CD14-positive monocyte (primary cell): ENCODE measurements around the gene EPG5. TPM values are rescaled to one million over a fixed set of nuclear protein-coding genes. Genes with fewer than 3 reads are reported as not detected.

Experiments used
- DNase-seq, 3 donors: peaks; one replicate each; pipeline ENCODE4 v3.0.0-alpha.2; 2011 to 2022
- H2AFZ ChIP-seq: 2 replicates; pipeline ENCODE4 v1.6.0; 2012; ENCODE audit warnings: mild to moderate bottlenecking, low read depth, low read length, inconsistent platforms; ENCODE audit not compliant: insufficient read depth, poor library complexity, severe bottlenecking
- H3K27ac ChIP-seq, 2 donors: 1 replicate in 1 of 2; 2 replicates in 1 of 2; pipeline ENCODE4 v1.5.1; 2012 to 2013; ENCODE audit warnings: low read length in 2 of 2, control low read depth in 1 of 2, inconsistent platforms in 1 of 2, low read depth in 1 of 2, mild to moderate bottlenecking in 1 of 2
- H3K27me3 ChIP-seq, 2 donors: one replicate each; pipeline versions ENCODE4 v1.6.0 to v1.6.1; 2011 to 2013; ENCODE audit warnings: low read length in 2 of 2; ENCODE audit not compliant: control insufficient read depth in 2 of 2, insufficient read depth in 2 of 2
- H3K36me3 ChIP-seq, 2 donors: replicated peaks in 1 of 2; 1 replicate in 1 of 2; 2 replicates in 1 of 2; pipeline versions ENCODE4 v1.5.1 to v1.6.1; 2012 to 2013; ENCODE audit warnings: low read length in 2 of 2, control low read depth in 1 of 2, inconsistent platforms in 1 of 2, mild to moderate bottlenecking in 1 of 2; ENCODE audit not compliant: insufficient read depth in 2 of 2, control insufficient read depth in 1 of 2
- H3K4me1 ChIP-seq, 2 donors: 1 replicate in 1 of 2; 2 replicates in 1 of 2; pipeline versions ENCODE4 v1.5.1 to v1.6.1; 2012 to 2013; ENCODE audit warnings: low read length in 2 of 2, control low read depth in 1 of 2, inconsistent platforms in 1 of 2, mild to moderate bottlenecking in 1 of 2, moderate library complexity in 1 of 2; ENCODE audit not compliant: insufficient read depth in 2 of 2, control insufficient read depth in 1 of 2
- H3K4me2 ChIP-seq: replicated peaks from 2 replicates; pipeline ENCODE3; 2012; ENCODE audit warnings: low read length, moderate library complexity, mild to moderate bottlenecking; ENCODE audit not compliant: poor library complexity, severe bottlenecking; ENCODE audit errors: extremely low read depth
- H3K4me3 ChIP-seq, 3 experiments: fragments of 200-600 bp in 1 of 3; sonication (generic) in 1 of 3; replicated peaks in 1 of 3; 1 replicate in 2 of 3; 2 replicates in 1 of 3; pipeline ENCODE4 v1.5.1; 2011 to 2013; ENCODE audit warnings: low read length in 3 of 3, mild to moderate bottlenecking in 3 of 3, control low read depth in 2 of 3, low read depth in 2 of 3, inconsistent platforms in 1 of 3, moderate library complexity in 1 of 3
- H3K79me2 ChIP-seq: 2 replicates; pipeline ENCODE4 v1.6.0; 2012; ENCODE audit warnings: mild to moderate bottlenecking, control low read depth, inconsistent platforms, low read length, moderate library complexity; ENCODE audit not compliant: insufficient read depth
- H3K9ac ChIP-seq: 2 replicates; pipeline ENCODE4 v1.6.0; 2017; ENCODE audit warnings: low read length, mild to moderate bottlenecking; ENCODE audit not compliant: insufficient read depth, poor library complexity, severe bottlenecking
- H3K9me3 ChIP-seq, 2 donors: replicated peaks in 1 of 2; 1 replicate in 1 of 2; 2 replicates in 1 of 2; pipeline versions ENCODE4 v1.5.1 to v1.6.1; 2012 to 2013; ENCODE audit warnings: low read length in 2 of 2, control low read depth in 1 of 2; ENCODE audit not compliant: control insufficient read depth in 1 of 2, insufficient read depth in 1 of 2
- H4K20me1 ChIP-seq: 2 replicates; pipeline ENCODE4 v1.6.0; 2012; ENCODE audit warnings: mild to moderate bottlenecking, low read length, control low read depth, moderate library complexity; ENCODE audit not compliant: insufficient read depth
- H3K27ac Mint-ChIP-seq, 7 donors: one replicate each; pipeline ENCODE4 v1.8.0; 2020; ENCODE audit warnings: mild to moderate bottlenecking in 7 of 7, mixed read lengths in 7 of 7, moderate library complexity in 6 of 7, inconsistent platforms in 2 of 7
- H3K27me3 Mint-ChIP-seq, 3 donors: one replicate each; pipeline ENCODE4 v1.8.0; 2021 to 2022; ENCODE audit warnings: low read depth in 3 of 3, mild to moderate bottlenecking in 3 of 3, mixed read lengths in 3 of 3, moderate library complexity in 3 of 3, inconsistent platforms in 1 of 3
- H3K36me3 Mint-ChIP-seq, 2 donors: one replicate each; pipeline ENCODE4 v1.8.0; 2020; ENCODE audit warnings: mixed read lengths in 2 of 2, inconsistent platforms in 1 of 2, mild to moderate bottlenecking in 1 of 2
- H3K4me1 Mint-ChIP-seq: one replicate; pipeline ENCODE4 v1.8.0; 2020; ENCODE audit warnings: mild to moderate bottlenecking, mixed read lengths
- H3K4me3 Mint-ChIP-seq, 2 donors: one replicate each; pipeline ENCODE4 v1.8.0; 2020; ENCODE audit warnings: mild to moderate bottlenecking in 2 of 2, mixed read lengths in 2 of 2, moderate library complexity in 1 of 2
- H3K9me3 Mint-ChIP-seq, 7 donors: one replicate each; pipeline ENCODE4 v1.8.0; 2020 to 2022; ENCODE audit warnings: mixed read lengths in 7 of 7, mild to moderate bottlenecking in 6 of 7, moderate library complexity in 6 of 7, inconsistent platforms in 2 of 7
- WGBS: methylation state at CpG from one replicate; pipeline ENCODE4 v1.1.5; 2013; ENCODE audit warnings: missing lambda C conversion rate; ENCODE audit not compliant: insufficient coverage; 5-methylcytosine and 5-hydroxymethylcytosine counted together
- intact Hi-C, 2 donors: fragments of 100-400 bp; cut with micrococcal nuclease; formaldehyde crosslinking; loops; one replicate each; pipeline versions ENCODE4 v1.15.0 to v1.15.1; 2023
- polyA plus RNA-seq, 3 donors: library from polyadenylated mRNA; depleted of rRNA in 1 of 3; unstranded in 2 of 3; stranded (reverse) in 1 of 3; fragments of 300-500 nt in 2 of 3; fragments of >200 nt in 1 of 3; fragmentation: Illumina TruSeq in 2 of 3; gene quantifications; 1 replicate in 2 of 3; 2 replicates in 1 of 3; pipeline ENCODE4 v1.2.3, GENCODE V29; 2012 to 2021
- TF ChIP-seq, protein P1 (sequence below): fragments of 200-600 bp; IDR thresholded peaks from one replicate; pipeline ENCODE4 v1.8.0; 2022; ENCODE audit warnings: antibody characterized with exemption, mild to moderate bottlenecking

EPG5 gene
- polyA plus RNA-seq, 3 donors = 1.3 to 15.9 (median 1.4) TPM

DNA sequence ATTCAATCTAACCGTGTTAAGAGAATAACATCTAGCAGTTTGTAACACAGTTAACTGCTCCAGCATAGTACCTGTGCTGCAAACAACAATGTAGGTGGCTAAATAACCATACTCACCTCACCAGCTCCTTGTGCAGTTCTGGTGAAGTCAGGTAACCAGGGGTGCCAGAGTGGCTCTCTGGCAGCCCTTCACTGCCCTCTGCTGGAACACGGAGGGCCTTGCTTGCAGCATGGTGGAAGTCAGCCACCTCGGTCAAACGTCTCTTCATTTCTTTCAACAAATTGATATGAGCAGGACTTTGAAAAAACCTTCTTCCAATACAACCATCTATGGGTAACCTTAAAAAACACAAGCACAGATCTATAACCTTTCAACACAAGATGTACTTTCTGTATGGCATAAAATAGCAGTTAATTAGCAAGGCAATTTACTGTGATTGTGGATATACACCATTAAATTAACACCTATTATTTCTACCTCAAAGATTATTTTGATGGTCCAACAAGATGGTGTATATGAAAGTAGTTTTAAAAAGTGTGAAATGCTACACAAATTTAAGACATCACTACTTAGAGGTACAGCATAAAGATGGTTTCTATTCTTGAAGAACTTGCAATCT is 56.6 kb downstream of the EPG5 start:
- TF ChIP-seq, protein P1, sequence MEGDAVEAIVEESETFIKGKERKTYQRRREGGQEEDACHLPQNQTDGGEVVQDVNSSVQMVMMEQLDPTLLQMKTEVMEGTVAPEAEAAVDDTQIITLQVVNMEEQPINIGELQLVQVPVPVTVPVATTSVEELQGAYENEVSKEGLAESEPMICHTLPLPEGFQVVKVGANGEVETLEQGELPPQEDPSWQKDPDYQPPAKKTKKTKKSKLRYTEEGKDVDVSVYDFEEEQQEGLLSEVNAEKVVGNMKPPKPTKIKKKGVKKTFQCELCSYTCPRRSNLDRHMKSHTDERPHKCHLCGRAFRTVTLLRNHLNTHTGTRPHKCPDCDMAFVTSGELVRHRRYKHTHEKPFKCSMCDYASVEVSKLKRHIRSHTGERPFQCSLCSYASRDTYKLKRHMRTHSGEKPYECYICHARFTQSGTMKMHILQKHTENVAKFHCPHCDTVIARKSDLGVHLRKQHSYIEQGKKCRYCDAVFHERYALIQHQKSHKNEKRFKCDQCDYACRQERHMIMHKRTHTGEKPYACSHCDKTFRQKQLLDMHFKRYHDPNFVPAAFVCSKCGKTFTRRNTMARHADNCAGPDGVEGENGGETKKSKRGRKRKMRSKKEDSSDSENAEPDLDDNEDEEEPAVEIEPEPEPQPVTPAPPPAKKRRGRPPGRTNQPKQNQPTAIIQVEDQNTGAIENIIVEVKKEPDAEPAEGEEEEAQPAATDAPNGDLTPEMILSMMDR = peak; percentile 79
- peak; percentile 23 to 27 (median 26) for DNase-seq
- Histone ChIP-seq H3K4me1 (no peaks in the 10 kb centered on the region), H3K36me3 (peaks cover 79 to 97% of the 10 kb centered on the region in 2 donors), H3K9me3 (no peaks in the 10 kb centered on the region), H3K4me3 (no peak overlapping the region), H3K27ac (no peak overlapping the region), H3K27me3 (no peaks in the 10 kb centered on the region), H2AFZ (no peak overlapping the region), H3K79me2 (no peaks in the 10 kb centered on the region), H4K20me1 (no peaks in the 10 kb centered on the region), H3K4me2 (no peak overlapping the region), H3K9ac (no peak overlapping the region)
- H3K4me1 Mint-ChIP-seq = no peaks in the 10 kb centered on the region
- H3K9me3 Mint-ChIP-seq = no peaks in the 10 kb centered on the region
- H3K36me3 Mint-ChIP-seq = peaks cover 82 to 98% of the 10 kb centered on the region in 2 donors
- no peak overlapping the region for H3K27ac Mint-ChIP-seq
- 44% methylated on average over 1 of the region's 4 CpGs for WGBS
- H3K4me3 Mint-ChIP-seq = no peak overlapping the region
- intact Hi-C loops = loop anchor here in 1 of 2 donors (10.0 kb wide), 1 partner anchor 174 kb away; no protein-coding TSS in a partner anchor
- no peaks in the 10 kb centered on the region for H3K27me3 Mint-ChIP-seq

DNA sequence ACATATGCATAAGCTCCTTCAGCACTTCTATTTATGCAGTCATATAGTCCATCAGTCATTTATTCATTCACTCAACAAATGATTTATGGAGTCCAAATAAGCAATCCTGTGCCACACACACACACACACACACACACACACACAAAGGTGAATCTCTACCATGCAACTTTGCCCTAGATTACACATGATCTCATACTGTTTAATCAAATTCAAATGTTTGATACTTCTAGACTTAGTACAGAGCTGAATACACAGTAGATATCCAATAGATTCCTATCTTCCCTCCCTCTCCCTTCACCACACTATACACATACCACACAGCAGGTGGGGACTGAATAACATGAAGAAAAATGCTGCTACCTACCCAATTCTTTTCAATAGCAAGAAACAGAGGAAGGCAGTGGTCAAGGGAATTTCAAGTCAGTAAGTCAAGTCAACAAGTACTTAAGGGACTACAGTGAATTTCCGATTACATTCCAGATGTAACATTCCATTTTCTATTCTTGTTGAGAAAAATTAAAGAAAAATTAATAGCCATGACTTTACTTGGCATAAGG is 65.4 kb downstream of the EPG5 start:
- no CpG with 5 or more reads among the region's 1 CpG for WGBS
- Histone ChIP-seq H3K9ac (no peak overlapping the region), H3K36me3 (peaks cover 84 to 100% of the 10 kb centered on the region in 2 donors), H3K27ac (no peak overlapping the region), H2AFZ (no peak overlapping the region), H3K9me3 (no peaks in the 10 kb centered on the region), H3K4me1 (no peaks in the 10 kb centered on the region), H3K27me3 (no peaks in the 10 kb centered on the region), H4K20me1 (no peaks in the 10 kb centered on the region), H3K4me2 (no peak overlapping the region), H3K79me2 (no peaks in the 10 kb centered on the region), H3K4me3 (no peak overlapping the region)
- peaks cover 0 to 2% (median 0%) of the 10 kb centered on the region in 3 donors for H3K27me3 Mint-ChIP-seq
- no peak overlapping the region for H3K4me3 Mint-ChIP-seq
- peaks cover 89 to 93% of the 10 kb centered on the region in 2 donors for H3K36me3 Mint-ChIP-seq
- intact Hi-C loops = no loop called here
- TF ChIP-seq, protein P1 = no peak
- no peak for DNase-seq
- no peaks in the 10 kb centered on the region for H3K4me1 Mint-ChIP-seq
- no peaks in the 10 kb centered on the region for H3K9me3 Mint-ChIP-seq
- H3K27ac Mint-ChIP-seq = no peak overlapping the region
